ENCODE results near the gene CXorf38.

The CXorf38 gene

DNA sequence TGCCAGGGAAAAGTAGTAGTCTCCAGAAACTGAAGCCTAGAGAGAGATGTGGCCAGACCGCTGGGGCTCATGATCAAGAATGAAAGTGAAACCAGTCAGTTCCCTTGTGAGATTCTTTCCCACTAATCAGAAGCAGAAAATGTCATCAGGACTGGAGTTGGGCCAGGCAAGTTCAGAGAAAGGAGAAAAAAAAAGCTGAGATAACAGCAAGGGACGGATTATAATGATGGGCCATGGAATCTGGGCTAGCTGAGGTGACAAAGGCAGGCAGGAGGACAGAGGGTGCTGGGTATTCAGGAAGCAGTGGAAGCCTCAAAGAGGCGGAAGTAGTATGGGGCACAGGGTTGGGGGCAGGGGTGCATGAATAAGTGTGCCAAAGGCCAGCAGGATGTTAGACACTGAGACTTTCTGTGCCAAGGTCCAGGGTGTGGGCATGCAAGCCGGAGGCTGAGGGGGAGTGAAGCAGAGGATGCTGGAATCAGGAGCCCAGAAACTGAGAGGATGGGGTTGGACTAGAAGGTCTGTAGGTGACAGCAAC, 2.5 kb downstream of the CXorf38 start:
- Histone ChIP-seq H2BK120ac (ENCODE audit: low read depth, low read length) (no peak overlapping the region), H3K27me3 (ENCODE audit: control insufficient read depth in 1 of 2, insufficient read depth in 1 of 2, low read length in 2 of 2) (peaks cover 0 to 8% of the 10 kb centered on the region in 2 experiments), H3K9me3 (ENCODE audit: control insufficient read depth, low read length) (no peaks in the 10 kb centered on the region), H3K36me3 (ENCODE audit: control insufficient read depth in 1 of 2, insufficient read depth in 2 of 2, low read depth in 1 of 2, low read length in 2 of 2) (peaks cover 3 to 14% of the 10 kb centered on the region in 2 experiments), H3K18ac (ENCODE audit: low read depth in 1 of 2, low read length in 2 of 2) (no peak overlapping the region), H3K79me1 (replicated peaks; ENCODE audit: low read length, poor library complexity, severe bottlenecking) (peaks cover 2% of the 10 kb centered on the region), H3K23ac (ENCODE audit: low read length in 2 of 2) (no peak overlapping the region), H4K8ac (ENCODE audit: low read length) (peak overlapping the region; percentile 49), H2BK12ac (ENCODE audit: low read length in 2 of 2) (peak overlapping the region in 1 of 2 experiments; percentile 18), H2BK15ac (ENCODE audit: low read depth, poor library complexity, severe bottlenecking) (no peak overlapping the region), H3K14ac (ENCODE audit: low read length in 2 of 2) (peak overlapping the region in 1 of 2 experiments; percentile 15), H3K4me3 (ENCODE audit: insufficient read depth in 1 of 2, low read depth in 1 of 2, low read length in 2 of 2) (peak overlapping the region in 1 of 2 experiments; percentile 73), H3K4me1 (ENCODE audit: control insufficient read depth, insufficient read depth, low read depth, low read length) (peaks cover 4% of the 10 kb centered on the region), H2AFZ (ENCODE audit: low read depth, low read length) (no peak overlapping the region), H3K27ac (ENCODE audit: low read length, poor library complexity, severe bottlenecking) (peak overlapping the region; percentile 69), H2BK5ac (ENCODE audit: low read depth, low read length, poor library complexity, severe bottlenecking) (no peak overlapping the region), H4K91ac (ENCODE audit: low read length) (peak overlapping the region; percentile 61), H3K9ac (ENCODE audit: low read length) (peak overlapping the region; percentile 85), H2AK5ac (ENCODE audit: low read length, severe bottlenecking) (no peak overlapping the region), H3K4ac (ENCODE audit: low read depth in 1 of 2, low read length in 2 of 2) (no peak overlapping the region), H3K4me2 (ENCODE audit: low read length, poor library complexity, severe bottlenecking) (peak overlapping the region; percentile 61)
- peak; percentile 79 for DNase-seq
- WGBS = 63% methylated on average over 4 of the region's 4 CpGs

DNA sequence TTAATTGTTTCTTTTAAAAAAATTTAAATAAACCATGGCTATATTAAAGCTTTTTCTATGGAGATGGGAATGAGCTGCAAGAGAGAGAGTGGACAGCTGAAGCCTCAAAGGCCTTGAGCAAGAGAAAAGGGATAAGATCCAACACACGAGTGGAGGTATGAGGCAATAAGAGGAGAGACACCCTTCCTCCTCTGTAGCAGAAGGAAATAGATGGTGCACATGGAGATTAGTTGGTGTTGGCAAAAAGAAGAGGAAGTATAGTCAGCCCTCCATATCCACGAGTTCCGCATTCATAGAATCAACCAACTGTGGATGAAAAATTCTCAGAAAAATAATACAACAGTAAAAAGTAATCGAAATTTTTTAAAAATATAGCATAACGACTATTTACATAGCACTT, 3.2 kb downstream of the CXorf38 start:
- Histone ChIP-seq H3K4me3 (ENCODE audit: insufficient read depth in 1 of 2, low read depth in 1 of 2, low read length in 2 of 2) (peak overlapping the region in 1 of 2 experiments; percentile 73), H3K79me1 (replicated peaks; ENCODE audit: low read length, poor library complexity, severe bottlenecking) (peaks cover 4% of the 10 kb centered on the region), H3K14ac (ENCODE audit: low read length in 2 of 2) (no peak overlapping the region), H2AK5ac (ENCODE audit: low read length, severe bottlenecking) (no peak overlapping the region), H3K4ac (ENCODE audit: low read depth in 1 of 2, low read length in 2 of 2) (no peak overlapping the region), H3K4me1 (ENCODE audit: control insufficient read depth, insufficient read depth, low read depth, low read length) (peaks cover 4% of the 10 kb centered on the region), H3K36me3 (ENCODE audit: control insufficient read depth in 1 of 2, insufficient read depth in 2 of 2, low read depth in 1 of 2, low read length in 2 of 2) (peaks cover 3 to 21% of the 10 kb centered on the region in 2 experiments), H3K9ac (ENCODE audit: low read length) (peak overlapping the region; percentile 85), H3K18ac (ENCODE audit: low read depth in 1 of 2, low read length in 2 of 2) (no peak overlapping the region), H4K8ac (ENCODE audit: low read length) (no peak overlapping the region), H2BK12ac (ENCODE audit: low read length in 2 of 2) (no peak overlapping the region), H2BK15ac (ENCODE audit: low read depth, poor library complexity, severe bottlenecking) (no peak overlapping the region), H2AFZ (ENCODE audit: low read depth, low read length) (no peak overlapping the region), H2BK5ac (ENCODE audit: low read depth, low read length, poor library complexity, severe bottlenecking) (no peak overlapping the region), H3K4me2 (ENCODE audit: low read length, poor library complexity, severe bottlenecking) (no peak overlapping the region), H4K91ac (ENCODE audit: low read length) (no peak overlapping the region), H2BK120ac (ENCODE audit: low read depth, low read length) (no peak overlapping the region), H3K23ac (ENCODE audit: low read length in 2 of 2) (no peak overlapping the region), H3K9me3 (ENCODE audit: control insufficient read depth, low read length) (no peaks in the 10 kb centered on the region), H3K27me3 (ENCODE audit: control insufficient read depth in 1 of 2, insufficient read depth in 1 of 2, low read length in 2 of 2) (peaks cover 0 to 10% of the 10 kb centered on the region in 2 experiments), H3K27ac (ENCODE audit: low read length, poor library complexity, severe bottlenecking) (no peak overlapping the region)
- 100% methylated on average over 1 of the region's 5 CpGs for WGBS
- peak; percentile 36 for DNase-seq

DNA sequence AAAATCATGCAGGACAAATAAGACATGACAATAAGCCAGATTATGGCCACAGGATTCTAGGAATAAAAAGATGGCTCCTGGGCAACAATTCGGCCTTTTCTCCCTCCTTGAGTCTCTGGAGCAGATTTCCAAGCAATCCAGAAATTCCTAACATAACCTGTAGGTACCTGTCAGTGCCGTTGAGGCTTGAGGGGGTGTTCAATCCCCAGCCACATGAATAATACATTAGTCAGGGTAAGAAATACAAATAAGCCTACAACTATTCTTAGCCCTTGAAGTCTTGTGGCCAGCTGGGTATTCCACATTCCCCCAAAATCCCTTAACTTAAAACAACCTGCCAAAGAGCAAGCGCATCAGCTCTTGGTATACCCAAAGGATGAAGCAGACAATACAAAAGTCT, 9.7 kb downstream of the CXorf38 start:
- 100% methylated on average over 1 of the region's 3 CpGs for WGBS
- H2AK5ac ChIP-seq (ENCODE audit: low read length, severe bottlenecking) = no peak overlapping the region

DNA sequence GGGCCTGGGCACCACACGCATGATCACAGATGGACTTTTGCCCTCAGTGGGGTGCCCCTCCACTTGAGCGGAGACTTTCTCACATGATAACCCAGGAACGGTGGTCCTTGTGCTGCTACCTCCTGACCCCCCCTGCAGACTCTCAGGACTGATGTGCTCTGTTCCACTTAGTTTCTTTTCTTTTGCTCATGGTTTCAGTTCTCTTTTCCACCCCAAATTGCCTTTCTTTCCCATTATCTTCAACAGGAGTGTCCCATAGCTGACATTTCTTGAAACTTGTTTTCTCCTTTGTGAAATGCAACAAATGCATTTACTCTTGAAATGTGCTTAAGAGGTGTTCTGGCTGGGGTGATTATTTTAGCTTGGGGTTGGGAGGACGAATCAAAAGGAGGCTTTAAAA, 15.2 kb downstream of the CXorf38 start:
- no peak overlapping the region for H4K91ac ChIP-seq (ENCODE audit: low read length)
- no peak overlapping the region for H3K4ac ChIP-seq (ENCODE audit: low read depth in 1 of 2, low read length in 2 of 2)
- H3K9me3 ChIP-seq (ENCODE audit: control insufficient read depth, low read length) = no peaks in the 10 kb centered on the region
- H2BK120ac ChIP-seq (ENCODE audit: low read depth, low read length) = no peak overlapping the region
- no peak for DNase-seq
- no peak overlapping the region for H2BK5ac ChIP-seq (ENCODE audit: low read depth, low read length, poor library complexity, severe bottlenecking)
- H2AK5ac ChIP-seq (ENCODE audit: low read length, severe bottlenecking) = no peak overlapping the region
- no peak overlapping the region for H4K8ac ChIP-seq (ENCODE audit: low read length)
- H3K27me3 ChIP-seq (ENCODE audit: control insufficient read depth in 1 of 2, insufficient read depth in 1 of 2, low read length in 2 of 2) = peaks cover 0 to 36% of the 10 kb centered on the region in 2 experiments
- no peak overlapping the region for H3K4me2 ChIP-seq (ENCODE audit: low read length, poor library complexity, severe bottlenecking)
- no peak overlapping the region for H3K18ac ChIP-seq (ENCODE audit: low read depth in 1 of 2, low read length in 2 of 2)
- H2BK12ac ChIP-seq (ENCODE audit: low read length in 2 of 2) = no peak overlapping the region
- 96% methylated on average over 4 of the region's 4 CpGs for WGBS
- H3K9ac ChIP-seq (ENCODE audit: low read length) = no peak overlapping the region
- no peak overlapping the region for H3K27ac ChIP-seq (ENCODE audit: low read length, poor library complexity, severe bottlenecking)
- no peak overlapping the region for H3K23ac ChIP-seq (ENCODE audit: low read length in 2 of 2)
- H2AFZ ChIP-seq (ENCODE audit: low read depth, low read length) = no peak overlapping the region
- H3K4me3 ChIP-seq (ENCODE audit: insufficient read depth in 1 of 2, low read depth in 1 of 2, low read length in 2 of 2) = no peak overlapping the region
- H3K79me1 ChIP-seq (replicated peaks; ENCODE audit: low read length, poor library complexity, severe bottlenecking) = peaks cover 8% of the 10 kb centered on the region
- H3K36me3 ChIP-seq (ENCODE audit: control insufficient read depth in 1 of 2, insufficient read depth in 2 of 2, low read depth in 1 of 2, low read length in 2 of 2) = peaks cover 28 to 93% of the 10 kb centered on the region in 2 experiments
- no peak overlapping the region for H2BK15ac ChIP-seq (ENCODE audit: low read depth, poor library complexity, severe bottlenecking)
- H3K4me1 ChIP-seq (ENCODE audit: control insufficient read depth, insufficient read depth, low read depth, low read length) = no peaks in the 10 kb centered on the region
- H3K14ac ChIP-seq (ENCODE audit: low read length in 2 of 2) = no peak overlapping the region

More for the DNA sequence above, 9.7 kb downstream of the CXorf38 start:
- H3K4me2 ChIP-seq (ENCODE audit: low read length, poor library complexity, severe bottlenecking) = no peak overlapping the region
- peaks cover 15% of the 10 kb centered on the region for H3K79me1 ChIP-seq (replicated peaks; ENCODE audit: low read length, poor library complexity, severe bottlenecking)
- H3K4me1 ChIP-seq (ENCODE audit: control insufficient read depth, insufficient read depth, low read depth, low read length) = no peaks in the 10 kb centered on the region
- no peak overlapping the region for H3K27ac ChIP-seq (ENCODE audit: low read length, poor library complexity, severe bottlenecking)
- H3K27me3 ChIP-seq (ENCODE audit: control insufficient read depth in 1 of 2, insufficient read depth in 1 of 2, low read length in 2 of 2) = peaks cover 0 to 43% of the 10 kb centered on the region in 2 experiments
- no peak overlapping the region for H4K8ac ChIP-seq (ENCODE audit: low read length)
- H2BK5ac ChIP-seq (ENCODE audit: low read depth, low read length, poor library complexity, severe bottlenecking) = no peak overlapping the region
- H3K9ac ChIP-seq (ENCODE audit: low read length) = no peak overlapping the region
- H3K18ac ChIP-seq (ENCODE audit: low read depth in 1 of 2, low read length in 2 of 2) = no peak overlapping the region
- H3K23ac ChIP-seq (ENCODE audit: low read length in 2 of 2) = no peak overlapping the region
- H2BK15ac ChIP-seq (ENCODE audit: low read depth, poor library complexity, severe bottlenecking) = no peak overlapping the region
- H4K91ac ChIP-seq (ENCODE audit: low read length) = no peak overlapping the region
- H3K4me3 ChIP-seq (ENCODE audit: insufficient read depth in 1 of 2, low read depth in 1 of 2, low read length in 2 of 2) = no peak overlapping the region
- no peak for DNase-seq
- H3K4ac ChIP-seq (ENCODE audit: low read depth in 1 of 2, low read length in 2 of 2) = no peak overlapping the region
- no peak overlapping the region for H2BK12ac ChIP-seq (ENCODE audit: low read length in 2 of 2)
- no peaks in the 10 kb centered on the region for H3K9me3 ChIP-seq (ENCODE audit: control insufficient read depth, low read length)
- H3K14ac ChIP-seq (ENCODE audit: low read length in 2 of 2) = no peak overlapping the region
- peaks cover 16 to 86% of the 10 kb centered on the region in 2 experiments for H3K36me3 ChIP-seq (ENCODE audit: control insufficient read depth in 1 of 2, insufficient read depth in 2 of 2, low read depth in 1 of 2, low read length in 2 of 2)
- no peak overlapping the region for H2AFZ ChIP-seq (ENCODE audit: low read depth, low read length)
- H2BK120ac ChIP-seq (ENCODE audit: low read depth, low read length) = no peak overlapping the region
